Spleen (tissue), 7 donors: ENCODE measurements around the gene KRTAP5-3.

Experiments
- POLR2A ChIP-seq, 3 donors: fragments of 450-650 bp; IDR thresholded peaks; one replicate each; pipeline ENCODE4 v1.5.1; 2017; ENCODE audit warnings: antibody characterized with exemption in 3 of 3, mild to moderate bottlenecking in 1 of 3
- TF ChIP-seq, protein P1 (sequence below), 11 experiments: fragments of 200-600 bp in 7 of 11; fragments of 450-650 bp in 4 of 11; sonication (generic) in 4 of 11; IDR thresholded peaks in 8 of 11; conservative IDR thresholded peaks in 3 of 11; 1 replicate in 7 of 11; 2 replicates in 4 of 11; pipeline versions ENCODE4 v1.4.0 to v1.8.0; 2016 to 2021; ENCODE audit warnings: antibody characterized with exemption in 11 of 11, inconsistent platforms in 4 of 11, mild to moderate bottlenecking in 1 of 11
- donor health status: DM: no; HTN: no; CAD: no; lungs with moderate emphysema.
- donor health status: DM: no; HTN: no; CAD: no.
- donor health status: DM: no; HTN: no; CAD: no.

DNA sequence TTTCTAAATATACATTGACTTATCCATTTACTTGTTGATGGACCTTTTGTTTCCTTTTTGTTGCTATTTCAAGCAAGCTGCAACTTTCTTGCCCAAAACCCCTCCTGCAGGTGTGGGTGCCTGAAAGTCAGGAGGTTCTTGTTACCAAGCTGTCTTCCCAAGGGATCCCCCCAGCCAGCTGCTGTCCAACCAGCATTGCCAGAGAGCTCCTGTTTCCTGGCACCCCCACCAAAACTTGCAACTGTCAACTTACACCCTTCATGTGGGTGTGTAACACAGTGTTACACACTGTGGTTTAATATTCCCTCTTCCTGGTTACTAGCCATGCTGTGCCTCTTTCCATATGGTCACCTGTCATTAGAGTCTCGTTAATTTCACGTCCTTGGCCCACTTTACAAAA is 21.6 kb downstream of the KRTAP5-3 start:
- TF ChIP-seq, protein P1, sequence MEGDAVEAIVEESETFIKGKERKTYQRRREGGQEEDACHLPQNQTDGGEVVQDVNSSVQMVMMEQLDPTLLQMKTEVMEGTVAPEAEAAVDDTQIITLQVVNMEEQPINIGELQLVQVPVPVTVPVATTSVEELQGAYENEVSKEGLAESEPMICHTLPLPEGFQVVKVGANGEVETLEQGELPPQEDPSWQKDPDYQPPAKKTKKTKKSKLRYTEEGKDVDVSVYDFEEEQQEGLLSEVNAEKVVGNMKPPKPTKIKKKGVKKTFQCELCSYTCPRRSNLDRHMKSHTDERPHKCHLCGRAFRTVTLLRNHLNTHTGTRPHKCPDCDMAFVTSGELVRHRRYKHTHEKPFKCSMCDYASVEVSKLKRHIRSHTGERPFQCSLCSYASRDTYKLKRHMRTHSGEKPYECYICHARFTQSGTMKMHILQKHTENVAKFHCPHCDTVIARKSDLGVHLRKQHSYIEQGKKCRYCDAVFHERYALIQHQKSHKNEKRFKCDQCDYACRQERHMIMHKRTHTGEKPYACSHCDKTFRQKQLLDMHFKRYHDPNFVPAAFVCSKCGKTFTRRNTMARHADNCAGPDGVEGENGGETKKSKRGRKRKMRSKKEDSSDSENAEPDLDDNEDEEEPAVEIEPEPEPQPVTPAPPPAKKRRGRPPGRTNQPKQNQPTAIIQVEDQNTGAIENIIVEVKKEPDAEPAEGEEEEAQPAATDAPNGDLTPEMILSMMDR (IDR thresholded peaks at IDR 0.05 in 8 of 11, conservative IDR thresholded peaks at IDR 0.05 in 3 of 11): no peak
- TF ChIP-seq POLR2A (IDR thresholded peaks at IDR 0.05): no peak
